ENCODE results near the gene NUP93. TPM values are rescaled to one million over a fixed set of nuclear protein-coding genes. Genes with fewer than 3 reads are reported as not detected.

Gene NUP93
- total RNA-seq (2014; rRNA removed; shearing (Covaris generic)): 102 TPM in 2 replicates

GRCh38 chr16:56729735-56730662, at the start of gene NUP93:
NUP93 (plus strand) TSS chr16:56730129; CDS start chr16:56748248, 18,119 bp downstream.
- Histone ChIP-seq H3K4me3 (peak within 1 kb of the TSS; percentile 91), H3K27me3 (replicated peaks) (no peaks in the 10 kb centered on the region), H3K36me3 (peaks cover 6% of the 10 kb centered on the region; the same call in 1 of the 2 replicates), H3K27ac (peak within 1 kb of the TSS; percentile 58), H3K4me1 (replicated peaks) (peaks cover 21% of the 10 kb centered on the region), H3K9me3 (replicated peaks) (no peaks in the 10 kb centered on the region)
- DNase-seq (ENCODE audit: low read depth in 1 of 2, low spot score in 2 of 2): peak; percentile 82 to 90

GRCh38 chr16:56681939-56682702, 47.8 kb upstream of the NUP93 start, which contains the start of gene MT1X:
MT1X (plus strand) TSS chr16:56682470; CDS start chr16:56682541, 71 bp downstream.
- Histone ChIP-seq H3K4me1 (replicated peaks) (peaks cover 12% of the 10 kb centered on the region), H3K27me3 (replicated peaks) (peaks cover under 1% of the 10 kb centered on the region; the same call in 1 of the 2 replicates), H3K36me3 (no peaks in the 10 kb centered on the region), H3K4me3 (peak within 1 kb of the TSS; percentile 41), H3K9me3 (replicated peaks) (0 out of 2 replicates have a peak, but pooled peaks cover 4% of the 10 kb centered on the region), H3K27ac (no peak within 1 kb of the TSS; the same call in 1 of the 2 replicates)
- peak; percentile 81 to 83 for DNase-seq (ENCODE audit: low read depth in 1 of 2, low spot score in 2 of 2)

GRCh38 chr16:56682703-56683397, 47.1 kb upstream of the NUP93 start:
- no peak overlapping the region; the same call in 1 of the 2 replicates for H3K27ac ChIP-seq
- H3K36me3 ChIP-seq: no peaks in the 10 kb centered on the region
- H3K9me3 ChIP-seq (replicated peaks): 0 out of 2 replicates have a peak, but pooled peaks cover 4% of the 10 kb centered on the region
- peaks cover 12% of the 10 kb centered on the region for H3K4me1 ChIP-seq (replicated peaks)
- H3K27me3 ChIP-seq (replicated peaks): no peaks in the 10 kb centered on the region
- H3K4me3 ChIP-seq: peak overlapping the region; percentile 41
- DNase-seq (ENCODE audit: low read depth in 1 of 2, low spot score in 2 of 2): no peak

GRCh38 chr16:56683424-56684172, 46.3 kb upstream of the NUP93 start:
- Histone ChIP-seq H3K27ac (no peak overlapping the region), H3K36me3 (no peaks in the 10 kb centered on the region), H3K27me3 (replicated peaks) (no peaks in the 10 kb centered on the region), H3K4me1 (replicated peaks) (peaks cover 12% of the 10 kb centered on the region), H3K9me3 (replicated peaks) (0 out of 2 replicates have a peak, but pooled peaks cover 4% of the 10 kb centered on the region), H3K4me3 (no peak overlapping the region)
- DNase-seq (ENCODE audit: low read depth in 1 of 2, low spot score in 2 of 2): no peak

GRCh38 chr16:56684256-56684925, 45.5 kb upstream of the NUP93 start:
- no peak overlapping the region for H3K4me3 ChIP-seq
- H3K4me1 ChIP-seq (replicated peaks): peaks cover 12% of the 10 kb centered on the region
- no peak for DNase-seq (ENCODE audit: low read depth in 1 of 2, low spot score in 2 of 2)
- no peak overlapping the region for H3K27ac ChIP-seq
- H3K9me3 ChIP-seq (replicated peaks): 0 out of 2 replicates have a peak, but pooled peaks cover 4% of the 10 kb centered on the region
- H3K36me3 ChIP-seq: no peaks in the 10 kb centered on the region
- no peaks in the 10 kb centered on the region for H3K27me3 ChIP-seq (replicated peaks)

GRCh38 chr16:56684926-56685590, 44.9 kb upstream of the NUP93 start:
- Histone ChIP-seq H3K36me3 (no peaks in the 10 kb centered on the region), H3K4me3 (no peak overlapping the region), H3K27ac (no peak overlapping the region), H3K4me1 (replicated peaks) (peaks cover 12% of the 10 kb centered on the region), H3K9me3 (replicated peaks) (0 out of 2 replicates have a peak, but pooled peaks cover 4% of the 10 kb centered on the region), H3K27me3 (replicated peaks) (no peaks in the 10 kb centered on the region)
- no peak for DNase-seq (ENCODE audit: low read depth in 1 of 2, low spot score in 2 of 2)

GRCh38 chr16:56686758-56687157, 43.2 kb upstream of the NUP93 start:
- Histone ChIP-seq H3K4me3 (no peak overlapping the region), H3K27me3 (replicated peaks) (no peaks in the 10 kb centered on the region), H3K36me3 (no peaks in the 10 kb centered on the region), H3K9me3 (replicated peaks) (0 out of 2 replicates have a peak, but pooled peaks cover 4% of the 10 kb centered on the region), H3K27ac (no peak overlapping the region), H3K4me1 (replicated peaks) (peaks cover 11% of the 10 kb centered on the region)
- no peak for DNase-seq (ENCODE audit: low read depth in 1 of 2, low spot score in 2 of 2)

- Histone ChIP-seq H3K27me3 (replicated peaks) (no peaks in the 10 kb centered on the region), H3K4me1 (replicated peaks) (no peaks in the 10 kb centered on the region), H3K27ac (no peak overlapping the region), H3K9me3 (replicated peaks) (0 out of 2 replicates have a peak, but pooled peaks cover 4% of the 10 kb centered on the region), H3K4me3 (no peak overlapping the region), H3K36me3 (no peaks in the 10 kb centered on the region)
- no peak for DNase-seq (ENCODE audit: low read depth in 1 of 2, low spot score in 2 of 2)
Measured at GRCh38 chr16:56688762-56689161, 41.2 kb upstream of the NUP93 start.

- Histone ChIP-seq H3K27ac (no peak overlapping the region), H3K27me3 (replicated peaks) (no peaks in the 10 kb centered on the region), H3K4me3 (no peak overlapping the region), H3K4me1 (replicated peaks) (no peaks in the 10 kb centered on the region), H3K9me3 (replicated peaks) (0 out of 2 replicates have a peak, but pooled peaks cover 4% of the 10 kb centered on the region), H3K36me3 (no peaks in the 10 kb centered on the region)
- DNase-seq (ENCODE audit: low read depth in 1 of 2, low spot score in 2 of 2): no peak
Measured at GRCh38 chr16:56689171-56689570, 40.8 kb upstream of the NUP93 start.

GRCh38 chr16:56690420-56691122, 39.4 kb upstream of the NUP93 start:
- H3K4me3 ChIP-seq: no peak overlapping the region
- no peaks in the 10 kb centered on the region for H3K4me1 ChIP-seq (replicated peaks)
- 0 out of 2 replicates have a peak, but pooled peaks cover 4% of the 10 kb centered on the region for H3K9me3 ChIP-seq (replicated peaks)

GRCh38 chr16:56691885-56692284, 38.0 kb upstream of the NUP93 start:
- no peaks in the 10 kb centered on the region for H3K36me3 ChIP-seq
- no peaks in the 10 kb centered on the region for H3K4me1 ChIP-seq (replicated peaks)
- 0 out of 2 replicates have a peak, but pooled peaks cover 2% of the 10 kb centered on the region for H3K9me3 ChIP-seq (replicated peaks)
- no peak for DNase-seq (ENCODE audit: low read depth in 1 of 2, low spot score in 2 of 2)
- H3K27me3 ChIP-seq (replicated peaks): no peaks in the 10 kb centered on the region
- H3K27ac ChIP-seq: no peak overlapping the region
- H3K4me3 ChIP-seq: no peak overlapping the region

More at GRCh38 chr16:56690420-56691122, 39.4 kb upstream of the NUP93 start:
- Histone ChIP-seq H3K27ac (no peak overlapping the region), H3K36me3 (no peaks in the 10 kb centered on the region), H3K27me3 (replicated peaks) (no peaks in the 10 kb centered on the region)
- no peak for DNase-seq (ENCODE audit: low read depth in 1 of 2, low spot score in 2 of 2)

Measured in SJSA1 (cell line).